ENCODE data around the gene TMEM184C.

The TMEM184C gene

DNA sequence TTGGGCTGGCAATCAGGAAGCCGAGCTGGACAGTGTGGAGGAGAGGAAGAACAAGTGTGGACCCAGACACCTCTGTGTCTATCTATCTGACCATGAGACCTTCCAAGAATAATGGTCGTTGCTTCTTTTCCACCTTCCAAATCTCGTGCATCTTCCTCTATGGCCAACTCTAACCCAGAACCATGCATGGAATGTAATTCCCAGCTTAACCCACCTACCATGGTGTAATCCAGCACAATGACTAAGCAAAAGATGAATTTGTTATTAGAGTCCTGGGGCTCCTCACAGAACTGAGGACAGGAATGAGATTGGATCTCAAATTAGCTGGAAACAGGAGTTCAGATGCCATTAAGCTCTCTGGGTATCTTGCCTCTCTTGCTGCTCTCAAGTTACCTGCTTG is 17.4 kb upstream of the TMEM184C start:
- no peak for DNase-seq (ENCODE audit: low spot score)

- no peak for DNase-seq (ENCODE audit: low spot score)
Measured at GRCh38 chr4:147605499-147605898, 11.7 kb upstream of the TMEM184C start.

DNA sequence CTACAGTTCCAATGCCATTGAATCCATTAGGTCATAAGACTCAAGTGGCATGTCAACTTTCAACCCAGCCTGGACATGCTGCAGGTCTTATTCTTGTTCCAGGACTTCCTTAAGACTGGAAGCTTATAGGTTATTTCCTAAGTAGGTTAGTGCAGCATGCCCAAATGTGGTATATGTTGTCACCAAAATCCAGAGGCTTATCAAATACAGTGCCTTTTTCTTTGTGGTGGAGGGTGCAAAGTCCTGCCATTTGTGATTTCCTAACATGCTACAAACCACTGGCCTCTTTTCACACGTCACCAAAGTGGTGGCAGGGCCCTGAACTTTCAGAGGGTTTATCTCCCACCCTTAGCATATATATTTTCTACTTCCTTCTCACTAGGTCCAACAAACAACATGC is 9.7 kb upstream of the TMEM184C start:
- DNase-seq (ENCODE audit: low spot score) = no peak

GRCh38 chr4:147610686-147611085 is 6.5 kb upstream of the TMEM184C start:
- no peak for DNase-seq (ENCODE audit: low spot score)

GRCh38 chr4:147616849-147617172 is 386 bp upstream of the TMEM184C start:
- no peak for DNase-seq (ENCODE audit: low spot score)

DNA sequence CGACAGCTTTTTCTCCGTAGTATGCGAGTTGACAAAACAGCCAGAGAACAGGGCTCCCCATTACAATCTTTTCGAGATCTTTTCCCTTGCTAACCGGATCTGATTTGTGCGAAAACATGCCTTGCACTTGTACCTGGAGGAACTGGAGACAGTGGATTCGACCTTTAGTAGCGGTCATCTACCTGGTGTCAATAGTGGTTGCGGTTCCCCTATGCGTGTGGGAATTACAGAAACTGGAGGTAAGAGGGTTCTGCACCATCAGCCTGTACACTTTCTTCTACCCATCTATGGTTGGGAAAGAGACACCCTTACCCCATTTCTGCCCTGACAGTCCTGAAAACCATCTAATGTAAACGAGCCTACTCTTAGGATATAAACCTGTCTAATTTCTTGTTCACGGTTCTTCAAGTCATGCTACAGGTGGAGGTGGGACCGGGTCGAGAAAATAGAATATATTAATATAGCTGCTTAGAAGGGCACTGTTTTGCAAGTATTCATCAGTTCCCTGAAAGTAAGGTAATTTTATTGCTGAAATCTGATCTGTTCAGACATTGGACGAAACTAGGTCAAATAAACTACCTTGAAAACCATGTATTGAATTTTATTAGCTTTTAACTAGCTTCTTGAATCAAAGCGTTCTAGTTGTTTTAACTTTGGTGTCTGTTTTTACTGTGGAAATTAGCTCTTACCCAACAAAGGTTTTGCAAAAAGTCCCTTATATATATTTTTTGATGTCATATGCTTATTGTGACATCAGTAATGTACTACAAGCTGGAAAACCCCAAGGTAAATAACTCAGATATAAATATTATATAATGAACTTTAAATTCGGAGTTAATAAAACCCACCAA is 869 bp downstream of the TMEM184C start:
- no peak for DNase-seq (ENCODE audit: low spot score)

- DNase-seq (ENCODE audit: low spot score) = no peak
Measured at GRCh38 chr4:147620315-147620714, 3.1 kb downstream of the TMEM184C start.

DNA sequence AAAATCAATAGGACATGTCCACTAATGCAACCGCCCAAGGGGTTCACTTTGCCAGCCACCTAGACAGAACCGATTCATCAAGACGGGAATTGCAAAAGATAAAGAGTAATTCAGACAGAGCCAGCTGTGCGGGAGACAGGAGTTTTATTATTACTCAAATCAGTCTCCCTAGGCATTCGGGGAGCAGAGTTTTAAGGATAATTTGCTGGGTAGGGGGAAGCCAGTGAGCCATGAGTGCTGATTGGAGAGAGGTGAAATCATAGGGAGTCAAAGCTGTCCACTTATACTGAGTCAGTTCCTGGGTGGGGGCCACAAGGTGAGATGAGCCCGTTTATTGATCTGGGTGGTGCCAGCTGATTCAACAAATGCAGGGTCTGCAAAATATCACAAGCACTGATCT is 8.5 kb downstream of the TMEM184C start:
- DNase-seq (ENCODE audit: low spot score) = no peak

DNA sequence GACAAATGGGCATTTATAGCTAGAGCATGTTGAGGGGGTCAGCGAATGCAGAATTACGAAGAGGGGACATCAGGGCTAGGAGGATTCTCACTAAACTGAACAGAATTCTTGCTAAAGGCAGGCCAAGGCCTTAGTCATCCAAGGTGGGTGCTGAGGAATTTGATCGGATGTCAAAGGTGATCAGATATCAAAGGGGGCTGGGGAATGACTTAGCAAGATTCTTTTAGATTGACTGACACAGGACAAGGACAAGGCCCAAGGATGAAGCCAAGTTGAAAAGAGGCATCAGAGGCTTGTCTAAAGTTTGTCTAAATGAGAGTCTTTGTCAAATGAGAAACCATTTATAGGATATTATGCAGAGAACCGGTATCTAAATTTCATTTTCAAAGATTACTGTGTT is 9.7 kb downstream of the TMEM184C start:
- no peak for DNase-seq (ENCODE audit: low spot score)

- DNase-seq (ENCODE audit: low spot score) = no peak
Measured at GRCh38 chr4:147628415-147628814, 11.2 kb downstream of the TMEM184C start.

GRCh38 chr4:147629783-147630730 is 12.9 kb downstream of the TMEM184C start:
- DNase-seq (ENCODE audit: low spot score) = no peak

- DNase-seq (ENCODE audit: low spot score) = no peak
Measured at GRCh38 chr4:147633113-147633512, 15.9 kb downstream of the TMEM184C start.

DNA sequence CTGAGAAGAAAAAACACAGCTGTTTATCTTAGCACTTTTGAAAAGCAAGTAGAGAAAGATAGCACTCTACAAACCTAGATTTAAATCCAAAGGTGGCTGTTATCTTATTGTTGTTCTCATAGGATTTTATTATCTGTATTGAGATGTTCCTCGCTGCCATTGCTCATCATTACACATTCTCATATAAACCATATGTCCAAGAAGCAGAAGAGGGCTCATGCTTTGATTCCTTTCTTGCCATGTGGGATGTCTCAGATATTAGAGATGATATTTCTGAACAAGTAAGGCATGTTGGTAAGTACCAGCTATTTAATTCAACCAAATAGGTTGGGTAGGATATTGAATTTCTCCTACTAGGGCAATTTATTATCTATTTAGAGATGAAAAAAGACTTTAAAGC is 16.4 kb downstream of the TMEM184C start:
- no peak for DNase-seq (ENCODE audit: low spot score)

DNA sequence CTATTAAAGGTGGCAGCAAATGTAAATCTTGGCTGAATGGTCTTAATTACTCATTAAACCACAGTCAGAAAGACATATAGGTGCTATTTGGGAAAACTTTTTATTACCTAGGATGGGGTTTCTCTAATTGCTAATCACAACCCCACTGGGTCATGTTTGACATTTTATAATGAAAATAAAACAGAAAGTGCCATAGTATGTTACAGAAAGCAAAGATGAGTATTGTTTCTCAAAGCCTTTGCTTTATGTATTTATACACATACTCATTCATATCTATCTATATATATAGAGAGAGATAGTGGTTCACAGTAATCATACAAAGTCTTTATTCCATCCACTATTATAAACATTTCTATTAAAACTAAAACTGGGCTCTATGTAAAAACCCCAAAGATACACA is 18.2 kb downstream of the TMEM184C start:
- DNase-seq (ENCODE audit: low spot score) = no peak

GRCh38 chr4:147638365-147638764 is 21.2 kb downstream of the TMEM184C start:
- no peak for DNase-seq (ENCODE audit: low spot score)

GRCh38 chr4:147638942-147639341 is 21.7 kb downstream of the TMEM184C start:
- DNase-seq (ENCODE audit: low spot score) = no peak

- DNase-seq (ENCODE audit: low spot score) = no peak
Measured at GRCh38 chr4:147639388-147639787, 22.2 kb downstream of the TMEM184C start.

GRCh38 chr4:147640331-147640730 is 23.1 kb downstream of the TMEM184C start:
- no peak for DNase-seq (ENCODE audit: low spot score)

GRCh38 chr4:147643616-147644015 is 26.4 kb downstream of the TMEM184C start:
- DNase-seq (ENCODE audit: low spot score) = no peak

- DNase-seq (ENCODE audit: low spot score) = no peak
Measured at GRCh38 chr4:147644471-147644870, 27.3 kb downstream of the TMEM184C start.

- no peak for DNase-seq (ENCODE audit: low spot score)
Measured at GRCh38 chr4:147645099-147645498, 27.9 kb downstream of the TMEM184C start.

- no peak for DNase-seq (ENCODE audit: low spot score)
Measured at GRCh38 chr4:147648656-147649055, 31.5 kb downstream of the TMEM184C start.

DNA sequence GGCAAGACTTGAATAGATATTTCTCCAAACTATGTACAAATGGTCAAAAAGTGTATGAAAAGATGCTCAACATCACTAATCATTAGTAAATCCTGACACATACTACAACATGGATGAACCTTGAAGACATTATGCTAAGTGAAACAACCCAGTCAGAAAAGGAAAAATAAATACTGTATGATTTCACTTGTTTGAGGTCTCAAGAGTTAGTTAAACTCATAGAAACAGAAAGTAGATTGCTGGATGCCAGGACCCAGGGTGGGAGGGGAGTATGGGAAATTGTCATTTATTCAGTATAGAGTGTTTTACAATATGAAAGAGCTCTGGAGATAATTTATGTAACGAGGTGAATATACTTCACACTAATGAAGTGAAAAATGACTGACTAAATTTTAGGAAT is 34.4 kb downstream of the TMEM184C start:
- DNase-seq (ENCODE audit: low spot score) = no peak
